Measurements from ENCODE around the gene LMAN2.
A peak's percentile ranks its signal among the peaks of the same experiment; 100 is the strongest.

Gene LMAN2

DNA sequence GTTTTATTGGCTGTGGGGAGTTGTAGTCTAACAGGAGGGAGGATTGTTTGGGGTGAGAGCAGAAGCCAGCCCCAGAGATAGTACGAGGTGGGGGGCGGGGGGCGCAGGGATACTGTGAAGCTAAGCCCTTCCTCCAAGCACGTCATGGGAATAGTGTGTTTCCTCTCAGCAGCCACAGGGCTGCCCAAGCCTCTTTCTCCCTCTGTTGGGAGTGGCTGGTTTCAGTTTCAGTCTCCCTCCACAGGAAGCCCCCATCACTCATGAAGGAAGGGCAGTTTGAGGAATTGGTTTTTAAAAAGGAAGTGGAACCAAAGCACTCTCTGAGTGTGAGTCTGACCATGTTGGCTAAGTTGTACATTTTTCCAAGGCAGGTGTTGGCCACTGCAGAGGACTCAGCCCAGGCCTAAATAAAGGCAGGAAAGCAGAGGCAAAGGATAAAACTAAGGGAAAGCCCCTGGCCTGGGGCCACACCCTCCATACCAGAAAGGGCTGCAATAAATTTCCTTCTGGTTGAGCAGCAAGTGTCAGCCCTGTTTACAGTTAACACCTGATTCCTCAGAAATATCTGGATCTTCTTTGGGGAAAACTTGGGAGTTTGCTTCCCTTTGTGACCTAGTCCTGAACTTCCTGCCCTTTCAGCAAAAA is 51.1 kb downstream of the LMAN2 start:
- peak; percentile 84 for DNase-seq (ENCODE audit: low read depth)
- TF ChIP-seq, protein P1, sequence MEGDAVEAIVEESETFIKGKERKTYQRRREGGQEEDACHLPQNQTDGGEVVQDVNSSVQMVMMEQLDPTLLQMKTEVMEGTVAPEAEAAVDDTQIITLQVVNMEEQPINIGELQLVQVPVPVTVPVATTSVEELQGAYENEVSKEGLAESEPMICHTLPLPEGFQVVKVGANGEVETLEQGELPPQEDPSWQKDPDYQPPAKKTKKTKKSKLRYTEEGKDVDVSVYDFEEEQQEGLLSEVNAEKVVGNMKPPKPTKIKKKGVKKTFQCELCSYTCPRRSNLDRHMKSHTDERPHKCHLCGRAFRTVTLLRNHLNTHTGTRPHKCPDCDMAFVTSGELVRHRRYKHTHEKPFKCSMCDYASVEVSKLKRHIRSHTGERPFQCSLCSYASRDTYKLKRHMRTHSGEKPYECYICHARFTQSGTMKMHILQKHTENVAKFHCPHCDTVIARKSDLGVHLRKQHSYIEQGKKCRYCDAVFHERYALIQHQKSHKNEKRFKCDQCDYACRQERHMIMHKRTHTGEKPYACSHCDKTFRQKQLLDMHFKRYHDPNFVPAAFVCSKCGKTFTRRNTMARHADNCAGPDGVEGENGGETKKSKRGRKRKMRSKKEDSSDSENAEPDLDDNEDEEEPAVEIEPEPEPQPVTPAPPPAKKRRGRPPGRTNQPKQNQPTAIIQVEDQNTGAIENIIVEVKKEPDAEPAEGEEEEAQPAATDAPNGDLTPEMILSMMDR (IDR thresholded peaks at IDR 0.05; ENCODE audit: insufficient read depth, low read depth, low read length, missing control alignments), result no peak
- H3K4me3 ChIP-seq (ENCODE audit: low read depth, low read length), result peak overlapping the region; percentile 15

DNA sequence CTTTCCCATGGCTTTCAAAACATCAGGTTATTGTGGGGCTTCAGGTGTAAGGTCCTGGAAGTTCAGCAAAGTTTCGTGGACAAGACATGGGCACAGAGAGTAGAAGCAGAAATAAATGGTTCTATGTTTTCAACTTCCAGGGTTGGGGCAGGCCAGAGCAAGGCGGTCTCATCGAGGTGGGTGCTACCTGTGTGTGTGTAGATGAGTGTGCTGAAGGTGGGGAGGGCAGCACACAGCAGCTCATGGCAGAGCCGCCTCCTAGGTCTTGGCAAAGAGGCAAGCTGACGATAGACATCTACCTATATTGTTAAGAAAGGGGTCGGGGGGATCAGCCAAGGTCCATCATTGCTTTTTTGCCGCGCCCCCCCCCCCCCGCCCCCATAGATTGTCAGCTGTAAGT is 51.8 kb downstream of the LMAN2 start:
- no peak overlapping the region for H3K4me3 ChIP-seq (ENCODE audit: low read depth, low read length)
- no peak for DNase-seq (ENCODE audit: low read depth)
- TF ChIP-seq, protein P1 (IDR thresholded peaks at IDR 0.05; ENCODE audit: insufficient read depth, low read depth, low read length, missing control alignments), result no peak

DNA sequence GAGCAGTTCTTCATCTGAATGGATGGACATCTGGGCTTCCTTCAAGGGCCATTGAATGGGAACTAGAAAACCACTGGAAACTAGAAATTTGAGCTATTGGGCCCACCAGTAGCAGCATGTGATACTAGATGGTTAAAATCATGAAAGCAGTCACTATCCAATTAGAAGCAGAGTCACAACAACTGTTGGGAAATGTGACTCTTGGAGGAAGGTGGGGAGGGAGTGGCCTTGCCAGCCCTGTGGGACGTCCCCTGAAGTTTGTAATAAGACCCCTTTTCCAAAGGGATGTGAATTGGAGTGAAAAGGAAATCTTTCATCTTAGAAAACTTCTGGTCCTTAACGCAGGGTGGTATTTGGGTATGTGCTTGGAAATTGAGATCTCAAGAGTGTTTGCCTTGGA is 53.5 kb downstream of the LMAN2 start:
- no peak for DNase-seq (ENCODE audit: low read depth)
- TF ChIP-seq, protein P1 (IDR thresholded peaks at IDR 0.05; ENCODE audit: insufficient read depth, low read depth, low read length, missing control alignments), result no peak
- no peak overlapping the region for H3K4me3 ChIP-seq (ENCODE audit: low read depth, low read length)

DNA sequence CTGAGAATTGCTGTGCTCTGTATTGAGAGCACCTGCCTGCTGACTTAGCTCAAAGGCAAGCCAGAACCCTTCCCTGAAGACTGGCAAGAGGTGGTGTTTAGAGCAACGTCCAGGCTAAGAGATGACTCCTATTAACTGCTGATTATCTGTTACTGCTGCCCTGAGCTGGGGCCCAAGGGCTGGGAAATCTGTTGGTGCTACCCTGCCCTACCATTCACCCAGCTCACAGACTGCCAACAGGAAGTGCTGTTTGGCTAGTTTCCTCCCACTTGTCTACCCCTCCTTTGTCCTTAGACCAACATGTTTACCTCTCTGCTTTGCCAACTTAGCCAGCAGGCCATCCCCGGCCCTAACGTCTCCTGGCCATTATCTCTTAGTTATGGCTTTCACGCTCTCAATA is 54.9 kb downstream of the LMAN2 start:
- TF ChIP-seq, protein P1 (IDR thresholded peaks at IDR 0.05; ENCODE audit: insufficient read depth, low read depth, low read length, missing control alignments), result no peak
- H3K4me3 ChIP-seq (ENCODE audit: low read depth, low read length), result no peak overlapping the region
- no peak for DNase-seq (ENCODE audit: low read depth)

DNA sequence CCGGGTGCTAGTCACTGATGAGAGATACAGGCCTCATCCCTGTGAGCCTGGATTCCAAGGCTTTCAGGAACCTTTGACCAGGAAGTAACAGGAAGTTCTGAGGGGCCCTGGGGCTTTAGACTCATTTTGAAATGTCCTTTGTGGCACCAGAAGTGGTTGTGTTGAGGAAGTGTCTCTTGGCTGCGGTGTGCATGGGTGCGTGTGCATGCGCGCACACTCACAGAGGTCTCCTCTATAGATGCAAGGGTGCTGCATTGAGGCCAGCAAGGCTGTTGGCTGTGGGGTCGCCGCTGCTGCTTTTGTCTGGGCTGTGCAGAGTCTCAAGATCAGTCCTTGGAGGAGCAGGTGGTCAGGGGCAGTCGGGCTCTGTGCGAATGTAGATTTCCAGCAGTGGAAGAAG is 55.5 kb downstream of the LMAN2 start:
- no peak for DNase-seq (ENCODE audit: low read depth)
- TF ChIP-seq, protein P1 (IDR thresholded peaks at IDR 0.05; ENCODE audit: insufficient read depth, low read depth, low read length, missing control alignments), result no peak
- no peak overlapping the region for H3K4me3 ChIP-seq (ENCODE audit: low read depth, low read length)

DNA sequence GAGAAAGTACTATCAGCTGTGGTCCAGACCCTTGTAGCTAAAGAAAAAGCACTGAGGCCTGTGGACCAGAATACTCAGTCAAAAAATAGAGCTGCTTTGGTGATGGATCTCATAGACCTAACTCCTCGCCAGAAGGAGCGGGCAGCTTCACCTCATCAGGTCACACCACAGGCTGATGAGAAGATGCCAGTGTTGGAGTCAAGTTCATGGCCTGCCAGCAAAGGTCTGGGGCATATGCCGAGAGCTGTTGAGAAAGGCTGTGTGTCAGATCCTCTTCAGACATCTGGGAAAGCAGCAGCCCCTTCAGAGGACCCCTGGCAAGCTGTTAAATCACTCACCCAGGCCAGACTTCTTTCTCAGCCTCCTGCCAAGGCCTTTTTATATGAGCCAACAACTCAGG is 56.8 kb downstream of the LMAN2 start:
- TF ChIP-seq, protein P1 (IDR thresholded peaks at IDR 0.05; ENCODE audit: insufficient read depth, low read depth, low read length, missing control alignments), result no peak
- no peak for DNase-seq (ENCODE audit: low read depth)
- H3K4me3 ChIP-seq (ENCODE audit: low read depth, low read length), result no peak overlapping the region
